Activated T-helper 1 cell treated with anti-CD3 and anti-CD28 coated beads, Interleukin-12 subunit alpha, Interleukin-12 subunit beta, Interleukin-2, Interleukin-4 antibody, amounts not matched to agents 30 ng/mL and 10 ng/mL and 1 ng/mL, durations not matched to agents 14 hours and 24 hours and 36 hours (primary cell): ENCODE data around the gene HECTD4. TPM values are rescaled to one million over a fixed set of nuclear protein-coding genes. Genes with fewer than 3 reads are reported as not detected.
A peak's percentile ranks its signal among the peaks of the same experiment; 100 is the strongest.

Experiments used
- DNase-seq: peaks from one replicate; pipeline ENCODE4 v3.0.0; 2021; ENCODE audit warnings: low spot score
- H3K27ac Mint-ChIP-seq: one replicate; pipeline ENCODE4 v1.8.0; 2021; ENCODE audit warnings: mild to moderate bottlenecking, mixed read lengths
- H3K27me3 Mint-ChIP-seq: one replicate; pipeline ENCODE4 v1.8.0; 2022; ENCODE audit warnings: mild to moderate bottlenecking, moderate library complexity, mixed read lengths; ENCODE audit not compliant: insufficient read depth
- H3K36me3 Mint-ChIP-seq: one replicate; pipeline ENCODE4 v1.8.0; 2021; ENCODE audit warnings: low read depth, mixed read lengths
- H3K4me1 Mint-ChIP-seq: one replicate; pipeline ENCODE4 v1.8.0; 2021; ENCODE audit warnings: low read depth, mixed read lengths
- H3K4me3 Mint-ChIP-seq: one replicate; pipeline ENCODE4 v1.8.0; 2021; ENCODE audit warnings: mild to moderate bottlenecking, moderate library complexity, mixed read lengths
- H3K9me3 Mint-ChIP-seq: one replicate; pipeline ENCODE4 v1.8.0; 2021; ENCODE audit warnings: mixed read lengths
- intact Hi-C: fragments of 100-400 bp; cut with micrococcal nuclease; formaldehyde crosslinking; loops from one replicate; pipeline ENCODE4 v1.15.1; 2024
- total RNA-seq: library from RNA; stranded (reverse); gene quantifications from 2 replicates; pipeline ENCODE4 v1.2.3, GENCODE V29; 2022

Gene HECTD4
- total RNA-seq, 1 donor from 2014 or later = 36.9 TPM

- no peak overlapping the region for H3K4me3 Mint-ChIP-seq
- no peak for DNase-seq
- H3K27me3 Mint-ChIP-seq = no peaks in the 10 kb centered on the region
- intact Hi-C loops = no loop called here
- H3K4me1 Mint-ChIP-seq = no peaks in the 10 kb centered on the region
- no peak overlapping the region for H3K27ac Mint-ChIP-seq
- H3K9me3 Mint-ChIP-seq = no peaks in the 10 kb centered on the region
- peaks cover 5% of the 10 kb centered on the region for H3K36me3 Mint-ChIP-seq
Observed at GRCh38 chr12:112322441-112322840, 59.8 kb downstream of the HECTD4 start.

GRCh38 chr12:112321245-112321644 lies 61.0 kb downstream of the HECTD4 start:
- H3K4me1 Mint-ChIP-seq = no peaks in the 10 kb centered on the region
- no peak overlapping the region for H3K4me3 Mint-ChIP-seq
- H3K36me3 Mint-ChIP-seq = peaks cover 8% of the 10 kb centered on the region
- no peak for DNase-seq
- intact Hi-C loops = no loop called here
- H3K9me3 Mint-ChIP-seq = no peaks in the 10 kb centered on the region
- H3K27ac Mint-ChIP-seq = no peak overlapping the region
- H3K27me3 Mint-ChIP-seq = no peaks in the 10 kb centered on the region

DNA sequence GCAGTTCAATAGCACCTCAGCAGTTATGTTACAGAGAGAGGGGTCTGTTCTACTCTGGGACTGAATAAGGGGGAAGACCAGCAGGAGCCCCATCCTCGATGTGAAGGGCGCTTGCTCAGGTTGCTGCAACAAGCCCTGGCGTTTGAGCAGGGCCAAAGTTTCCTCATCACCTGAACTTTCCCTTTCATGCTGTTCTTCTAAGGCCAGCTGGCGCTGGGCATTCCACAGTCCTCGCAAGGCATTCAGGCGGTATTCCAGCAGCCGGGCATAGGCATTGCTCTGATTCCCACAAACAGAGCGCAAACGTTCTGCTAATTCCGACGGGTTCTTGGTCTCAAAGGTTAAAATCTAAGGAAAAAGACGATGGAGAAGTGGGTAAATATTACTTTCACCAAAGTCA lies 62.8 kb downstream of the HECTD4 start:
- Mint-ChIP-seq H3K4me1 (no peaks in the 10 kb centered on the region), H3K27ac (no peak overlapping the region), H3K36me3 (peaks cover 11% of the 10 kb centered on the region), H3K9me3 (no peaks in the 10 kb centered on the region), H3K4me3 (no peak overlapping the region), H3K27me3 (no peaks in the 10 kb centered on the region)
- no peak for DNase-seq
- intact Hi-C loops = no loop called here

DNA sequence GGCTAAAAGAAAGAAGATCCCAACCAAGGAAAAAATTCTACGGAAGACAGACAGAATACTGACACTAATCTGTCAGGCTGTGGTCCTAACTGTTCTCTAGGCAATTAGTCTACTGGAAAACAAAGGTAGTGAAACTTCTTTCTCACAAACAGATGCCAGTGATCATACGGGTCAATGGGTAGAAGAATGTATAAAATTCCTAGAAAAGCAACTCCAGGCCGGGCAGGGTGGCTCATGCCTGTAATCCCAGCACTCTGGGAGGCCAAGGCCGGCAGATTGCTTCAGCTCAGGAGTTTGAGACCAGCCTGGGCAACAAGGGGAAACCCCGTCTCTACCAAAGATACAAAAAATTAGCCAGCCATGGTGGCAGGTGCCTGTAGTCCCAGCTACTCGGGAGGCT lies 64.8 kb downstream of the HECTD4 start:
- DNase-seq = no peak
- H3K27me3 Mint-ChIP-seq = no peaks in the 10 kb centered on the region
- no peaks in the 10 kb centered on the region for H3K9me3 Mint-ChIP-seq
- intact Hi-C loops = no loop called here
- H3K4me3 Mint-ChIP-seq = no peak overlapping the region
- H3K4me1 Mint-ChIP-seq = no peaks in the 10 kb centered on the region
- H3K36me3 Mint-ChIP-seq = peaks cover 15% of the 10 kb centered on the region
- H3K27ac Mint-ChIP-seq = no peak overlapping the region

GRCh38 chr12:112314981-112315380 lies 67.2 kb downstream of the HECTD4 start:
- H3K36me3 Mint-ChIP-seq = peaks cover 22% of the 10 kb centered on the region
- DNase-seq = no peak
- H3K4me3 Mint-ChIP-seq = no peak overlapping the region
- no peaks in the 10 kb centered on the region for H3K27me3 Mint-ChIP-seq
- no peaks in the 10 kb centered on the region for H3K9me3 Mint-ChIP-seq
- H3K27ac Mint-ChIP-seq = no peak overlapping the region
- intact Hi-C loops = no loop called here
- H3K4me1 Mint-ChIP-seq = no peaks in the 10 kb centered on the region

- Mint-ChIP-seq H3K4me3 (no peak overlapping the region), H3K27ac (no peak overlapping the region), H3K4me1 (peaks cover 4% of the 10 kb centered on the region), H3K27me3 (no peaks in the 10 kb centered on the region), H3K36me3 (peaks cover 37% of the 10 kb centered on the region), H3K9me3 (no peaks in the 10 kb centered on the region)
- intact Hi-C loops = no loop called here
- no peak for DNase-seq
Observed at GRCh38 chr12:112309797-112310196, 72.4 kb downstream of the HECTD4 start.

DNA sequence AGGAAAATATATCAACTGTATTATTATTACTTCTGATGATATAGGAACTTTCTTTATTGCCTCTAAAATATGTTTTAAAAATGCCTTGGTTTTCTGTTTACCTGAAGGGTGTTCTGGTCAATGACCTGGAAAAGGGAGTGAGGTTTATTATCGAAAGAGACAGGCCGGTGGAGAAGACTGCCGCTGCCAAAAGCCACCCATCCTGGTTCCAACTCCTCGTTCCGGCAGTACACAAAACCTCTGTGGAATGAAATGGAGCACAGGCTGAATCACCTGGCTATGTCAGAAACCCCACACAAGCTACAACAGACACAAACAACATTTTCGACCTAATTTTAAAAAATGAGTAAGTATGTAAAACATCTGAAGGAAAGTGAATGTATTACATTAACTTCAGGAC lies 73.6 kb downstream of the HECTD4 start:
- H3K27me3 Mint-ChIP-seq = no peaks in the 10 kb centered on the region

DNA sequence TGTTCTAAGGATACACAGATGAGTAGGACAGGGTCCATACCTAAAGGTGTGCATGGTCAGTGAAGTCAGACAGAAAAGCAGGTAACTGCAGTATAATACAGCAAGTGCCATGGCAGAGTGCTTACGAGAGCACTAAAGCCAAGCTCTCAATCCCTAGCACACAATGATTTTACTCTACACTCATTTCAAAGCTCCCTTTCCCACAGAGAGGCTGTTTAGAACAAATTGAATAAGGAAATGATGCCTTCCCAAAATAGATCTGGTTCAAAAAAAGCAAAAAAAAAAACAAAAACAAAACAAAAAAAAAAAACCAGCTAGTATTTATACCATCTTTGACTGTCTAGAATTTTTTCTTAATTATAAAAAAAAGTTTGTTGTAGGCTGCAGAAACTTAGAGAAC lies 74.1 kb downstream of the HECTD4 start:
- Mint-ChIP-seq H3K4me3 (no peak overlapping the region), H3K4me1 (peaks cover 8% of the 10 kb centered on the region), H3K27ac (no peak overlapping the region), H3K9me3 (no peaks in the 10 kb centered on the region), H3K36me3 (peaks cover 36% of the 10 kb centered on the region), H3K27me3 (no peaks in the 10 kb centered on the region)
- DNase-seq = no peak
- intact Hi-C loops = no loop called here

More for the DNA sequence above, 73.6 kb downstream of the HECTD4 start:
- no peak overlapping the region for H3K4me3 Mint-ChIP-seq
- DNase-seq = no peak
- no peaks in the 10 kb centered on the region for H3K9me3 Mint-ChIP-seq
- no peak overlapping the region for H3K27ac Mint-ChIP-seq
- intact Hi-C loops = no loop called here
- peaks cover 4% of the 10 kb centered on the region for H3K4me1 Mint-ChIP-seq
- peaks cover 34% of the 10 kb centered on the region for H3K36me3 Mint-ChIP-seq

GRCh38 chr12:112307317-112308011 lies 74.8 kb downstream of the HECTD4 start:
- H3K9me3 Mint-ChIP-seq = no peaks in the 10 kb centered on the region
- intact Hi-C loops = no loop called here
- peaks cover 13% of the 10 kb centered on the region for H3K4me1 Mint-ChIP-seq
- no peak overlapping the region for H3K4me3 Mint-ChIP-seq
- H3K36me3 Mint-ChIP-seq = peaks cover 38% of the 10 kb centered on the region
- no peak overlapping the region for H3K27ac Mint-ChIP-seq
- no peaks in the 10 kb centered on the region for H3K27me3 Mint-ChIP-seq
- no peak for DNase-seq

- Mint-ChIP-seq H3K27me3 (no peaks in the 10 kb centered on the region), H3K27ac (no peak overlapping the region), H3K4me1 (peaks cover 13% of the 10 kb centered on the region), H3K36me3 (peaks cover 31% of the 10 kb centered on the region), H3K4me3 (no peak overlapping the region), H3K9me3 (no peaks in the 10 kb centered on the region)
- no peak for DNase-seq
- intact Hi-C loops = no loop called here
Observed at GRCh38 chr12:112305951-112306350, 76.3 kb downstream of the HECTD4 start.

- no peak overlapping the region for H3K27ac Mint-ChIP-seq
- no peaks in the 10 kb centered on the region for H3K9me3 Mint-ChIP-seq
- intact Hi-C loops = no loop called here
- H3K4me1 Mint-ChIP-seq = peaks cover 13% of the 10 kb centered on the region
- no peak overlapping the region for H3K4me3 Mint-ChIP-seq
- DNase-seq = no peak
- no peaks in the 10 kb centered on the region for H3K27me3 Mint-ChIP-seq
- peaks cover 31% of the 10 kb centered on the region for H3K36me3 Mint-ChIP-seq
Observed at GRCh38 chr12:112304436-112304835, 77.8 kb downstream of the HECTD4 start.

- peaks cover 13% of the 10 kb centered on the region for H3K4me1 Mint-ChIP-seq
- no peak overlapping the region for H3K27ac Mint-ChIP-seq
- intact Hi-C loops = loop anchor here (1.0 kb wide), 2 partner anchors 79 to 84 kb away; partner anchors contain the start of gene HECTD4
- no peak for DNase-seq
- H3K4me3 Mint-ChIP-seq = no peak overlapping the region
- peaks cover 27% of the 10 kb centered on the region for H3K36me3 Mint-ChIP-seq
- H3K9me3 Mint-ChIP-seq = no peaks in the 10 kb centered on the region
- H3K27me3 Mint-ChIP-seq = no peaks in the 10 kb centered on the region
Observed at GRCh38 chr12:112303799-112304198, 78.4 kb downstream of the HECTD4 start.

DNA sequence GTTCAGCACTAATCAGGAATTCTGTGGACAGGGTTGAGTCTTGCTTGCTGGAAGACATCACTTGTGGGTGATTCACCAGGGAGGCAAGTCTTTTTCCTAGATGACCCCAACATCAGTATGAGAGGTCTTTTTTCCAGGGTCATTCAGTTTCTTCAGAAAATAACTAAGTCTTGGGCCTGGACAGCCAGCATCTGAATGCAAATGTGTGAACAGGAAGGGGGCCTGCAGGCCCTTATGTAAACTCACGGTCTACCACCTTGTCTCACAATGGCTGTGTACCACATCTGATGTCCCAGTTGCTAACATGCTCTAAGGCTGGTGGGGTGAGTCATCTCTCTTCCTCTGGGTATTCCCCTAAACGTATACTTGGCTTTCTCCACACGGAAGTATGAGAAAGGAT lies 79.2 kb downstream of the HECTD4 start:
- Mint-ChIP-seq H3K9me3 (no peaks in the 10 kb centered on the region), H3K27me3 (no peaks in the 10 kb centered on the region), H3K36me3 (peaks cover 22% of the 10 kb centered on the region), H3K4me1 (peaks cover 11% of the 10 kb centered on the region), H3K27ac (peak overlapping the region; percentile 81), H3K4me3 (no peak overlapping the region)
- intact Hi-C loops = loop anchor here (1.0 kb wide), 2 partner anchors 79 to 84 kb away; partner anchors contain the start of gene HECTD4
- DNase-seq = peak; percentile 56

- H3K36me3 Mint-ChIP-seq = peaks cover 9% of the 10 kb centered on the region
- DNase-seq = no peak
- peaks cover 10% of the 10 kb centered on the region for H3K4me1 Mint-ChIP-seq
- no peak overlapping the region for H3K27ac Mint-ChIP-seq
- intact Hi-C loops = no loop called here
- H3K27me3 Mint-ChIP-seq = no peaks in the 10 kb centered on the region
- no peaks in the 10 kb centered on the region for H3K9me3 Mint-ChIP-seq
- H3K4me3 Mint-ChIP-seq = no peak overlapping the region
Observed at GRCh38 chr12:112299704-112300103, 82.5 kb downstream of the HECTD4 start.
